Right atrium auricular region (tissue), 2 donors: ENCODE data around the gene PPP1R1B. TPM values are rescaled to one million over a fixed set of nuclear protein-coding genes. Genes with fewer than 3 reads are reported as not detected.

ENCODE experiments used
- DNase-seq: peaks from one replicate; pipeline ENCODE4 v3.0.0-alpha.2; 2019; ENCODE audit warnings: low spot score
- H3K27ac ChIP-seq, 2 donors: fragments of 200-600 bp; sonication (generic); 1 replicate in 1 of 2; 2 replicates in 1 of 2; pipeline ENCODE4 v1.5.1; 2016 to 2019
- H3K27me3 ChIP-seq, 2 donors: fragments of 200-600 bp; sonication (generic); one replicate each; pipeline versions ENCODE4 v1.5.1 to v1.6.0; 2017 to 2019
- H3K36me3 ChIP-seq: fragments of 200-600 bp; sonication (generic); one replicate; pipeline ENCODE4 v1.5.1; 2016
- H3K4me1 ChIP-seq, 2 donors: fragments of 200-600 bp; sonication (generic); one replicate each; pipeline versions ENCODE4 v1.5.1 to v1.6.0; 2017 to 2019
- H3K4me3 ChIP-seq, 2 donors: fragments of 200-600 bp; sonication (generic); 1 replicate in 1 of 2; 2 replicates in 1 of 2; pipeline ENCODE4 v1.5.1; 2017 to 2019; ENCODE audit warnings: mild to moderate bottlenecking in 1 of 2, moderate library complexity in 1 of 2
- H3K9me3 ChIP-seq, 2 donors: fragments of 200-600 bp; sonication (generic); one replicate each; pipeline ENCODE4 v1.5.1; 2019
- CTCF ChIP-seq, 2 donors: fragments of 200-600 bp; sonication (generic); IDR thresholded peaks; one replicate each; pipeline ENCODE4 v1.5.1; 2019; ENCODE audit warnings: antibody characterized with exemption in 2 of 2
- total RNA-seq, 2 donors: library from RNA; depleted of rRNA; stranded (reverse); fragments of >200 nt; gene quantifications; one replicate each; pipeline ENCODE4 v1.1.0, GENCODE V29; 2016

The PPP1R1B gene
- total RNA-seq, 2 donors from 2014 or later: 6.7 TPM; not detected in 1

- no peaks in the 10 kb centered on the region for H3K9me3 ChIP-seq
- H3K4me1 ChIP-seq: peaks cover 0 to 62% of the 10 kb centered on the region in 2 donors
- H3K27me3 ChIP-seq: no peaks in the 10 kb centered on the region
- no peak overlapping the region for H3K4me3 ChIP-seq
- DNase-seq: no peak
- H3K36me3 ChIP-seq: peaks cover 5% of the 10 kb centered on the region
- peak overlapping the region; percentile 89 to 96 for H3K27ac ChIP-seq
- TF ChIP-seq CTCF (IDR thresholded peaks at IDR 0.05): no peak
These were observed 52.9 kb downstream of the PPP1R1B start for GRCh38 chr17:39679521-39680192.

- no peaks in the 10 kb centered on the region for H3K27me3 ChIP-seq
These were observed 56.7 kb downstream of the PPP1R1B start for GRCh38 chr17:39683295-39683939.

GRCh38 chr17:39684369-39685192 is 57.8 kb downstream of the PPP1R1B start:
- DNase-seq: no peak
- Histone ChIP-seq H3K4me1 (peaks cover 0 to 31% of the 10 kb centered on the region in 2 donors), H3K9me3 (no peaks in the 10 kb centered on the region), H3K36me3 (peaks cover 9% of the 10 kb centered on the region), H3K27ac (no peak overlapping the region), H3K4me3 (no peak overlapping the region), H3K27me3 (no peaks in the 10 kb centered on the region)
- no peak for TF ChIP-seq CTCF (IDR thresholded peaks at IDR 0.05)

More at GRCh38 chr17:39683295-39683939, 56.7 kb downstream of the PPP1R1B start:
- H3K4me1 ChIP-seq: peaks cover 0 to 37% of the 10 kb centered on the region in 2 donors
- no peak for TF ChIP-seq CTCF (IDR thresholded peaks at IDR 0.05)
- no peak overlapping the region for H3K4me3 ChIP-seq
- no peaks in the 10 kb centered on the region for H3K9me3 ChIP-seq
- DNase-seq: no peak
- H3K27ac ChIP-seq: no peak overlapping the region
- H3K36me3 ChIP-seq: peaks cover 9% of the 10 kb centered on the region

Other genes starting within 250 kb of the PPP1R1B start
- 1 to 10 TPM; 7.6 to 7.7 TPM for gene FBXL20, start 225.3 kb upstream of the PPP1R1B start, total RNA-seq
- gene MED1, start 175.7 kb upstream of the PPP1R1B start, total RNA-seq: 10 to 100 TPM; 15.9 to 19.0 TPM
- 10 to 100 TPM; 15.9 to 18.9 TPM for gene CDK12, start 165.5 kb upstream of the PPP1R1B start, total RNA-seq
- gene NEUROD2, start 19.0 kb upstream of the PPP1R1B start, total RNA-seq: not detected
- gene STARD3, start 10.2 kb downstream of the PPP1R1B start, total RNA-seq: 10 to 100 TPM; 18.5 to 22.2 TPM
- gene TCAP, start 38.4 kb downstream of the PPP1R1B start, total RNA-seq: 1,000 to 10,000 TPM; 3,380 to 5,284 TPM
- gene PNMT, start 41.5 kb downstream of the PPP1R1B start, total RNA-seq: 10 to 100 TPM; 14.9 to 26.2 TPM
- 10 to 100 TPM; 14.0 to 21.6 TPM for gene PGAP3, start 61.1 kb downstream of the PPP1R1B start, total RNA-seq
- gene ERBB2, start 73.1 kb downstream of the PPP1R1B start, total RNA-seq: 10 to 100 TPM; 73.5 to 85.5 TPM
- gene MIEN1, start 103.6 kb downstream of the PPP1R1B start, total RNA-seq: 10 to 100 TPM; 77.5 to 77.8 TPM
- gene GRB7, start 111.0 kb downstream of the PPP1R1B start, total RNA-seq: 1 to 10 TPM; 3.4 to 5.8 TPM
- under 1 TPM; 0.37 to 0.51 TPM for gene IKZF3, start 237.4 kb downstream of the PPP1R1B start, total RNA-seq
- not detected for gene ZPBP2, start 241.2 kb downstream of the PPP1R1B start, total RNA-seq